ENCODE results near the gene ZDHHC14.
"Not testable (repeated sequence)": the region's sequence is repeated elsewhere in the genome, so short reads cannot be mapped to it uniquely, and the experiment has no call there.

ZDHHC14 gene

GRCh38 chr6:157552820-157553485 lies 172.0 kb downstream of the ZDHHC14 start:
- no peak for DNase-seq (ENCODE audit: low read depth in 3 of 3)

GRCh38 chr6:157554747-157555146 lies 173.8 kb downstream of the ZDHHC14 start:
- DNase-seq (ENCODE audit: low read depth in 3 of 3): no peak

GRCh38 chr6:157555455-157556143 lies 174.6 kb downstream of the ZDHHC14 start:
- no peak for DNase-seq (ENCODE audit: low read depth in 3 of 3)

GRCh38 chr6:157556144-157556645 lies 175.2 kb downstream of the ZDHHC14 start:
- no peak for DNase-seq (ENCODE audit: low read depth in 3 of 3)

GRCh38 chr6:157556671-157557430 lies 175.9 kb downstream of the ZDHHC14 start:
- DNase-seq (ENCODE audit: low read depth in 3 of 3): no peak

- DNase-seq (ENCODE audit: low read depth in 3 of 3): no peak
These were observed 176.6 kb downstream of the ZDHHC14 start for GRCh38 chr6:157557559-157557958.

GRCh38 chr6:157558049-157558448 lies 177.1 kb downstream of the ZDHHC14 start:
- DNase-seq (ENCODE audit: low read depth in 3 of 3): no peak

- no peak for DNase-seq (ENCODE audit: low read depth in 3 of 3)
These were observed 177.7 kb downstream of the ZDHHC14 start for GRCh38 chr6:157558487-157559200.

GRCh38 chr6:157559201-157559756 lies 178.3 kb downstream of the ZDHHC14 start:
- DNase-seq (ENCODE audit: low read depth in 3 of 3): no peak

GRCh38 chr6:157560063-157560462 lies 179.1 kb downstream of the ZDHHC14 start:
- DNase-seq (ENCODE audit: low read depth in 3 of 3): not testable (repeated sequence)

GRCh38 chr6:157560691-157561413 lies 179.9 kb downstream of the ZDHHC14 start:
- no peak for DNase-seq (ENCODE audit: low read depth in 3 of 3)

GRCh38 chr6:157561414-157561790 lies 180.4 kb downstream of the ZDHHC14 start:
- no peak for DNase-seq (ENCODE audit: low read depth in 3 of 3)

GRCh38 chr6:157561929-157562810 lies 181.2 kb downstream of the ZDHHC14 start:
- no peak for DNase-seq (ENCODE audit: low read depth in 3 of 3)

GRCh38 chr6:157562997-157563396 lies 182.0 kb downstream of the ZDHHC14 start:
- no peak for DNase-seq (ENCODE audit: low read depth in 3 of 3)

GRCh38 chr6:157563611-157564284 lies 182.8 kb downstream of the ZDHHC14 start:
- DNase-seq (ENCODE audit: low read depth in 3 of 3): no peak

GRCh38 chr6:157568702-157569101 lies 187.7 kb downstream of the ZDHHC14 start:
- DNase-seq (ENCODE audit: low read depth in 3 of 3): no peak

- DNase-seq (ENCODE audit: low read depth in 3 of 3): no peak
These were observed 188.6 kb downstream of the ZDHHC14 start for GRCh38 chr6:157569543-157569942.

GRCh38 chr6:157570104-157570503 lies 189.1 kb downstream of the ZDHHC14 start:
- no peak for DNase-seq (ENCODE audit: low read depth in 3 of 3)

- DNase-seq (ENCODE audit: low read depth in 3 of 3): no peak
These were observed 189.8 kb downstream of the ZDHHC14 start for GRCh38 chr6:157570752-157571151.
